Activated naive CD4-positive, alpha-beta T cell treated with anti-CD3 and anti-CD28 coated beads for 36 hours (primary cell): ENCODE measurements around the gene LIN7A. TPM values are rescaled to one million over a fixed set of nuclear protein-coding genes. Genes with fewer than 3 reads are reported as not detected.
"Not testable (repeated sequence)": the region's sequence is repeated elsewhere in the genome, so short reads cannot be mapped to it uniquely, and the experiment has no call there.

Experiments
- CTCF ChIA-PET: fragments of 350-600 bp; sonication (Branson Sonifier 250); formaldehyde crosslinking; loops from one replicate; lab custom pipeline; 2021; ENCODE audit warnings: antibody characterized with exemption; lab: Charles Lee
- DNase-seq: peaks from one replicate; pipeline ENCODE4 v3.0.0-alpha.2; 2020
- H3K27ac Mint-ChIP-seq: one replicate; pipeline ENCODE4 v1.8.0; 2021; ENCODE audit warnings: mild to moderate bottlenecking, mixed read lengths
- H3K27me3 Mint-ChIP-seq: one replicate; pipeline ENCODE4 v1.8.0; 2021; ENCODE audit warnings: low read depth, mixed read lengths
- H3K36me3 Mint-ChIP-seq: one replicate; pipeline ENCODE4 v1.8.0; 2021; ENCODE audit warnings: low read depth, mixed read lengths
- H3K4me1 Mint-ChIP-seq: one replicate; pipeline ENCODE4 v1.8.0; 2021; ENCODE audit warnings: low read depth, mixed read lengths
- H3K4me3 Mint-ChIP-seq: one replicate; pipeline ENCODE4 v1.8.0; 2021; ENCODE audit warnings: mild to moderate bottlenecking, moderate library complexity, mixed read lengths
- H3K9me3 Mint-ChIP-seq: one replicate; pipeline ENCODE4 v1.8.0; 2021; ENCODE audit warnings: mixed read lengths
- intact Hi-C: fragments of 100-400 bp; cut with micrococcal nuclease; formaldehyde crosslinking; loops from one replicate; pipeline ENCODE4 v1.15.1; 2023
- total RNA-seq, 2 experiments: library from RNA; stranded (reverse); gene quantifications; one replicate each; pipeline ENCODE4 v1.2.3, GENCODE V29; 2021

The LIN7A gene
- total RNA-seq, 2 experiments from 2014 or later = not detected

DNA sequence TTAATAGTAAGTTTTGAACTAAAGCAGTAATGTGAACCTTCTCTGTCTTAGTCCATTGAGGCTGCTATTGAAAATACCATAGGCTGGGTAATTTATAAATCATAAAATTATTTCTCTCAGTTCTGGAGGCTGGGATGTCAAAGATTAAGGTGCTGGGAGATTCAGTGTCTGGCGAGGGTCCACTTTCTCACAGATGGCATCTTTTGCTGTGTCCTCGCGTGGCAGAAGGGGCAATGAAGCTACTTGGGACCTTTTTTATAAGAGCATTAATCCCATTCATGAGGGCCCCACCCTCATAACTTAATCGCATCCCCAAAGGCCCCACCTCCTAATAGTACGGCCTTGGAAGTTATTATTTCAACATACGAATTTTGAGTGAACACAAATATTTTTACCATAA is 28.4 kb downstream of the LIN7A start:
- no peaks in the 10 kb centered on the region for H3K27me3 Mint-ChIP-seq
- H3K36me3 Mint-ChIP-seq = no peaks in the 10 kb centered on the region
- no peak for DNase-seq
- no peaks in the 10 kb centered on the region for H3K4me1 Mint-ChIP-seq
- CTCF ChIA-PET = no interaction called here
- peaks cover 2% of the 10 kb centered on the region for H3K9me3 Mint-ChIP-seq
- H3K27ac Mint-ChIP-seq = no peak overlapping the region
- intact Hi-C loops = no loop called here
- H3K4me3 Mint-ChIP-seq = no peak overlapping the region

DNA sequence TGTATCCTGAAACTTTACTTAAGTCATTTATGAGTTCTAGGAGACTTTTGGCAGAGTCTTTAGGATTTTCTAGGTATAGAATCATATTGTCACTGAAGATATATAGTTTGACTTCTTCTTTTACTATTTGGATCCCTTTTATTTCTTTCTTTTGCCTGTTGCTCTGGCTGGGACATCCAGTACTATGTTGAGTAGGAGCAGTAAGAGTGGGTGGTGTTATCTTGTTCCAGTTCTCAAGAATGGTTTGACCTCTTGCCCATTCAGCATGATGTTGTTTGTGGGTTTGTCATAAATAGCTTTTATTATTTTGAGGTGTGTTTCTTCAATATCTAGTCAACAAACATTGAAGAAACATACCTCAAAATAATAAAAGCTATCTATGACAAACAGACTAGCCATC is 35.0 kb downstream of the LIN7A start:
- H3K36me3 Mint-ChIP-seq = no peaks in the 10 kb centered on the region
- peaks cover 3% of the 10 kb centered on the region for H3K9me3 Mint-ChIP-seq
- H3K27ac Mint-ChIP-seq = no peak overlapping the region
- CTCF ChIA-PET = no interaction called here
- H3K4me1 Mint-ChIP-seq = no peaks in the 10 kb centered on the region
- no peak for DNase-seq
- H3K4me3 Mint-ChIP-seq = no peak overlapping the region
- H3K27me3 Mint-ChIP-seq = no peaks in the 10 kb centered on the region
- intact Hi-C loops = no loop called here

DNA sequence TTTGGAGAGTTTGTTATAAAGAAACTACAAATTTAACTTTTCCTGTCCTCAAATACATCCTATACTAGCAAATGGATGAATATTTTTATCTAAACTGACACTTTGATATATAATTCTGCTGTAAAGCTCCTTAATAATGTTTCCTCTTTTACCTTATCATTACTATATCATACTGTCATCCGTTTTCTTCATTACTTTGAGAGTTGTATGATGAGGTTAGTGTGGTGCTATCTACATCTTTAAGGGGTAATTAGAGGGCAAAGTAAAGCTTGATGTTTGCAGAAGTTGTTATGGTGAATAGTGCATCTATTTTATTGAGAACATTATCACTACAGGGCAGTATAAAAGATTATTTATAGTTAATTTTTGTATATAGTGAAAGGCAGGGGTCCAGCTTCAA is 36.1 kb downstream of the LIN7A start:
- no peaks in the 10 kb centered on the region for H3K4me1 Mint-ChIP-seq
- CTCF ChIA-PET = no interaction called here
- H3K4me3 Mint-ChIP-seq = no peak overlapping the region
- H3K9me3 Mint-ChIP-seq = peaks cover 3% of the 10 kb centered on the region
- intact Hi-C loops = no loop called here
- DNase-seq = no peak
- no peaks in the 10 kb centered on the region for H3K36me3 Mint-ChIP-seq
- no peaks in the 10 kb centered on the region for H3K27me3 Mint-ChIP-seq
- no peak overlapping the region for H3K27ac Mint-ChIP-seq

DNA sequence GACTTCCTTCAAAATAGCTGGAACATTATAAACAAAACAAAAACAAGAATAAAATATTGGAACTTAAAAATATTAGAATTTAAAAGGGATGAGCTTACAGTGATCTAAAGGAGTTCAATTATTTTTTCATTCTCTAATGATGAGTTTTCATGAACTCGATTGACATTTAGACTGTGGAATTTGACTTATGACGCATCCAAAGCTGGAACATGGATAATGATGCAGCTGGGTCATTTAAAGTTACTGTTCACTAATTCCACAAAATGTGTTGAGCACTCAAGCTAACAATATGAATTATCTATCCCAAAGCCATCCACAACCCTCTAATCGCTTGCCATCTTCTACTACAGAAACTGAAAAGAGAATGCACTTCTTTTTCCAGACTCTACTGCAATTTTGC is 42.5 kb downstream of the LIN7A start:
- H3K27ac Mint-ChIP-seq = no peak overlapping the region
- CTCF ChIA-PET = no interaction called here
- no peak for DNase-seq
- intact Hi-C loops = no loop called here
- H3K27me3 Mint-ChIP-seq = no peaks in the 10 kb centered on the region
- no peak overlapping the region for H3K4me3 Mint-ChIP-seq
- H3K36me3 Mint-ChIP-seq = no peaks in the 10 kb centered on the region
- peaks cover 8% of the 10 kb centered on the region for H3K9me3 Mint-ChIP-seq
- H3K4me1 Mint-ChIP-seq = no peaks in the 10 kb centered on the region

DNA sequence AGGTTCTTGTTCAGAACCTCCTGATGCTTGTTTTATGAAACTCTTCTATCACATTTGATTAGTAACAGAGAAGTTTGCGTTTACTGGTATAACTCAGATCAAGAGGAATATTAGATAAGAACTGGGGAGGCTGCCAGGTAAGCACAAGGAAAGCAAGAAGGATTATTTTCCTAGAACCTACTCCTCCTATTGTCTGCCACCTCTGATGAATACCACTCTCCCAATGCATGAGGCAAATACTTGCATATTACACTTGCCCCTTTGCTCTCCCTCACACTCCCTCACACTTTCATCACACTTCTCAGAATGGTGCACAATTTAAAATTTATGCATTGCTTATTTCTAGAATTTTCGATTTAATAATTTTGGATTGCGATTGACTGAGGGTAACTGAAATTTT is 43.6 kb downstream of the LIN7A start:
- CTCF ChIA-PET = no interaction called here

DNA sequence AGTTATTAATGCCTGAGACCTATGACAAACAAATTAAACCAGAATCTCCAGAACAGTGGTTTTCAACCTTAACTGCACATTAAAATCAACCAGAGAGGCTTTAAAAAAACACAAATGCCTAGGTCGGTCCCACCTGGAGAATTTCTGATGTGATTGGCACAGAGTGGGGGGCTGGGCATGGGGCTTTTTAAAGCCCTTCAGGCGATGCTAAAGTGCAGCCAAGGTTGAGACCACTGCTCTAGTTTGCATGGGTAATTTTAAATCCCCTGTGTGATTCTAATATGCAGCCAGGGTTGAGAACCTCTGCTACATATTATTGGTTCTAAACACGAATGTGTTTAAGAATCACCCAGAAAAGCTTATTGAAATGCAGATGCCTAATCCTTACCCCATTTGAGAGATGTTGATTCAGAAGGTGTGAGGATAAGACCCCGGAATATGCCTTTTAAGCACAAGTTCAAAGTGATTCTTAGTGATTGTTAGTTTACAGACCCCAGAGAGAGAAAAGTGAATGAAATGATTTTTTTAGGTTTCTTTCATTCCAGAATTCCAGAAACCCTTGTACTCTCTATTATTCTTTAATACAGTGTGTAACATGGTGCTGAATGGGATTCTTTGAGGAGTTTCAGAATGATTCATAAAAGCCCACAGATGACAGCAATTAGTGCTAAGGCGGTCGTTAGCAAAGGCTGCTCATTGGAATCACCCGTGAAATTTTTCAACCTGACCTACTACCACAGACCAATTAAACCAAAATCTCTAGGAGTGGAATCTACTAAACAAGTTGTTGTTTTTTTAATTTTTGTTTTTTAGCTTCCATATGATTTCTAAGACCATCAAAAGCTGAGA is 44.9 kb downstream of the LIN7A start:
- intact Hi-C loops = no loop called here
- Mint-ChIP-seq H3K36me3 (no peaks in the 10 kb centered on the region), H3K4me3 (no peak overlapping the region), H3K27me3 (no peaks in the 10 kb centered on the region), H3K27ac (no peak overlapping the region), H3K9me3 (peaks cover 5% of the 10 kb centered on the region), H3K4me1 (no peaks in the 10 kb centered on the region)
- DNase-seq = no peak
- CTCF ChIA-PET = no interaction called here

More for the DNA sequence above, 43.6 kb downstream of the LIN7A start:
- Mint-ChIP-seq H3K9me3 (peaks cover 5% of the 10 kb centered on the region), H3K27me3 (no peaks in the 10 kb centered on the region), H3K36me3 (no peaks in the 10 kb centered on the region), H3K4me1 (no peaks in the 10 kb centered on the region), H3K4me3 (no peak overlapping the region), H3K27ac (no peak overlapping the region)
- no peak for DNase-seq
- intact Hi-C loops = no loop called here

DNA sequence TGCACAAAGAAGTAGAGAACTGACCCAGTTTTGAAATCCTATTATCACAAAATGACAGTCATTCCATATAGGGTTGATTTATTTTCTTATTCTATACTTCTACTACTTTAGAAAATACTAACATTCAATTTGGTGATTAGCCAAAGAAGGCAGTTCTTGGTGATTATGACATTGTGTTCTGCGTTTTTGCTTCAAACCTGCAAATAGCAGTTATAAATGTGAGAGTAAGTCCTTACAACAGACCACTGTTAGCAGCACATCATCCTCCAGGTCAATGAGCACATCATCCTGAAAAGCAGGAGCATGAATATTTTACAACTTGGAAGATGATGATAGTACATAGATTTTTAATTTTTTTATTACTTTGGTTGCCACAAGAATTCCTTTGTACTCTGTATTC is 53.1 kb downstream of the LIN7A start:
- no peak overlapping the region for H3K27ac Mint-ChIP-seq
- H3K36me3 Mint-ChIP-seq = no peaks in the 10 kb centered on the region
- no peak for DNase-seq
- H3K4me3 Mint-ChIP-seq = no peak overlapping the region
- CTCF ChIA-PET = interaction anchor here (0.6 kb wide), 1 partner anchor 325 kb away, joined by 3 read pairs; no protein-coding TSS in a partner anchor
- H3K27me3 Mint-ChIP-seq = no peaks in the 10 kb centered on the region
- intact Hi-C loops = no loop called here
- H3K9me3 Mint-ChIP-seq = peaks cover 2% of the 10 kb centered on the region
- H3K4me1 Mint-ChIP-seq = no peaks in the 10 kb centered on the region

DNA sequence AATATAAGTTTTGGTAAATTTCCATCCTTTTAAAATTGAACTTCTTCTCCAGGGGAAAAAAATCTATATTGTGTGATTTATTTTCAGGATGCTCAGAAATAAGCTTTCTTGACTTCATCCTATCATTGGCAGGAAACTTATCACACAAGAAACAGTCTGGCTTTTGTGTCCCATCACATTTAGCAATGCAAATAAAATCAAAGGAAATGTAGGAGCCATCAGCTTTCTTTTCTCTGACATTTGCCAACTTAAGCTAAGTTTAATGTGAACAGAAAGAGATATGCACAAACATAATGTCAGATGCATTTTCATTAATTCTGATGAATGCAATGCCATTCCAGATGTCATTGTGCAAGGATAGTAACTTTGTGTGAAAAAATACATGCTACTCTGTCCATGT is 56.6 kb downstream of the LIN7A start:
- intact Hi-C loops = no loop called here
- Mint-ChIP-seq H3K36me3 (no peaks in the 10 kb centered on the region), H3K27ac (no peak overlapping the region), H3K4me1 (no peaks in the 10 kb centered on the region), H3K27me3 (no peaks in the 10 kb centered on the region), H3K9me3 (peaks cover 6% of the 10 kb centered on the region), H3K4me3 (no peak overlapping the region)
- no peak for DNase-seq
- CTCF ChIA-PET = no interaction called here

DNA sequence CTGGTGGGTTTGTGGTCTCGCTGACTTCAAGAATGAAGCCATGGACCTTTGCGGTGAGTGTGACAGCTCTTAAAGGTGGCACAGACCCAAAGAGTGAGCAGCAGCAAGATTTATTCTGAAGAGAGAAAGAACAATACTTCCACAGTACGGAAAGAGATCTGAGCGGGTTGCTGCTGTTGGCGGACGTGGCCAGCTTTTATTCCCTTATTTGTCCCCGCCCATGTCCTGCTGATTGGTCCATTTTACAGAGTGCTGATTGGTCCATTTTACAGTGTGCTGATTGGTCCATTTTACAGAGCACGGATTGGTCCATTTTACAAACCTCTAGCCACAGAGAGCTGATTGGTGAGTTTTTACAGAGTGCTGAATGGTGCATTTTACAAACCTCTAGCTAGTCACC is 59.3 kb downstream of the LIN7A start:
- H3K9me3 Mint-ChIP-seq, H3K27me3 Mint-ChIP-seq, CTCF ChIA-PET, H3K36me3 Mint-ChIP-seq, H3K27ac Mint-ChIP-seq, intact Hi-C loops, H3K4me3 Mint-ChIP-seq, H3K4me1 Mint-ChIP-seq, DNase-seq: not testable (repeated sequence)

DNA sequence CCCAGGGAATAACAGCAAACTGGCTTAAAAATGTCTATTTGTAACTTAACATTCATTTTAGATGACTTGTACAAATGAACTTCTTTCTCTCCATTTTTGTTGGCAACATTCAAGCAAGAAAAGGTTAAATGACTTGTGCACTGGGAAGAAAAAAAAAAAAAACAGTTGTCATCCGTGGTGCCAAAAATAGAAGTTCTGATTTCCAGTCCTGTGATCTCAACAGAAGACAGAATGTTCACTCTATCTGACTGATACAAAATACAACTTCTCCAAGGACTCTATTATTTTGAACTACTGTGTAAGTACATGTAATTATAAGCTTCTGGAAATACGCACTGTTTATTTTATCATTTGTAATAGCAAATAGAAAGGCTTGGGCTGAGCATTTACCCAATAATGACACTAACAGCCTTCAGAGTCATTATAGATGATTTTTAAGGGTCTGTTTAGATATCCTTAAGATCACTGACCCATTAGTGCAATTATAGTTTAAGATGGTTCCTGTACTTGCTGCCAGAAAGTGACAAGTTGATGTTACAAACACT is 59.9 kb downstream of the LIN7A start:
- peaks cover 4% of the 10 kb centered on the region for H3K9me3 Mint-ChIP-seq
- no peak overlapping the region for H3K27ac Mint-ChIP-seq
- CTCF ChIA-PET = no interaction called here
- no peaks in the 10 kb centered on the region for H3K27me3 Mint-ChIP-seq
- no peak for DNase-seq
- no peaks in the 10 kb centered on the region for H3K4me1 Mint-ChIP-seq
- intact Hi-C loops = no loop called here
- H3K36me3 Mint-ChIP-seq = no peaks in the 10 kb centered on the region
- no peak overlapping the region for H3K4me3 Mint-ChIP-seq

DNA sequence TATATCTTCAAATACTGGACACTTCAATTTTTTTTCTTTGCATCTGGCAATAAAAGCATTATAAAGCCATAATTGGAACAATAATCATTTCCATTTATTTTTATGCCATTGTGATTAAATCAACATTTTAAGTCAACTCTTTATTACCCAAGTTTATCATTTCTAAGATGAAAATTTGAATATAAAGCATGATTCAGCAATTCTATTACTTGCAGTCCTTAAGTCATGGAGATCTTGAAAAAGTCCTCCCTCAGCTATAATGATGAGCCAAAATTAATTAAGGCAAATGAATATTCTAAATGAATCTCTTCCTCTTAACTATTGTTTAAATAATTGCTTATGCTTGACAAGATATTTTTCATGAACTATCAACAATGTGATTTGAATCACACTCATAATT is 65.7 kb downstream of the LIN7A start:
- H3K4me3 Mint-ChIP-seq = no peak overlapping the region
- no peak for DNase-seq
- H3K4me1 Mint-ChIP-seq = no peaks in the 10 kb centered on the region
- H3K9me3 Mint-ChIP-seq = no peaks in the 10 kb centered on the region
- intact Hi-C loops = no loop called here
- H3K27me3 Mint-ChIP-seq = no peaks in the 10 kb centered on the region
- no peak overlapping the region for H3K27ac Mint-ChIP-seq
- H3K36me3 Mint-ChIP-seq = no peaks in the 10 kb centered on the region
- CTCF ChIA-PET = interaction anchor here (0.9 kb wide), 1 partner anchor 11 kb away, joined by 3 read pairs; no protein-coding TSS in a partner anchor

DNA sequence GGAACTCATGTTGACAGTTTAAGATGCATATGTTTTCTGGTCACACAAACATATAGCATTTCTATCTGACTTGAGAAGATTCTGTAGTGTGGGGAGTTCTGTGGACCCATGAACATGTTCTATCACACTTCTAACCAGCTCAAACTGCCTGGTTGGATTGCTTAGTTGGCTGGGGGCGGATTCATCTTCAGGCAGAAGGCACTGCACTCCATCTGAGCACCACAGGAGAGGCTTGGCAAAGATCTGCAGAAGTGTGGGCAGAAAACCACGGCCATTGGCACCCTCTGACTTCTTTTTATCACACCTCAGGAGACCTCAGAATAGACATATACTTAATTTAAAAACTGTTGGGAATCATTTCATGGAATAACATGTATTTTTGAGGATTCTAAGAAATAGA is 68.5 kb downstream of the LIN7A start:
- peaks cover 6% of the 10 kb centered on the region for H3K9me3 Mint-ChIP-seq
- H3K27ac Mint-ChIP-seq = no peak overlapping the region
- H3K4me1 Mint-ChIP-seq = no peaks in the 10 kb centered on the region
- CTCF ChIA-PET = no interaction called here
- H3K36me3 Mint-ChIP-seq = no peaks in the 10 kb centered on the region
- H3K27me3 Mint-ChIP-seq = no peaks in the 10 kb centered on the region
- DNase-seq = no peak
- intact Hi-C loops = no loop called here
- H3K4me3 Mint-ChIP-seq = no peak overlapping the region

DNA sequence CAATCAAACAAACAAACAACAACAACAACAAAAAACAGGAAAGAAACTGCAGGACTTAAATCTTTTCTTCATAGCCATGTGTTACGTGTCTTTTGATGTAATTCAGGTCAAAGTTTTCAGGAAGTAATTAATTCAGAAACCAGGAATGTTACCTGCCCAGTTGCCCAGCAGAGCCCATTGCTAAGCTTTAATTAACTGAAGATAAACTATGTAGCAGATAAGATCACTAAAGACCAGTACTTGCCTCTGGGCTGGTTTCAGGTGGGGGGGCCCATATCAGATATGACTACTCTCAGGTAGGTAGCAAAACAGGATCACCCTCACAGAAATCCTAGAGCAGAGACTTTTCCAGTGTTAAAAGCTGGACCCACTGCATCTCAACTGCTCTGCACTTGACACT is 69.2 kb downstream of the LIN7A start:
- H3K4me1 Mint-ChIP-seq = no peaks in the 10 kb centered on the region
- no peaks in the 10 kb centered on the region for H3K27me3 Mint-ChIP-seq
- no peak for DNase-seq
- H3K9me3 Mint-ChIP-seq = peaks cover 6% of the 10 kb centered on the region
- no peaks in the 10 kb centered on the region for H3K36me3 Mint-ChIP-seq
- no peak overlapping the region for H3K27ac Mint-ChIP-seq
- CTCF ChIA-PET = no interaction called here
- H3K4me3 Mint-ChIP-seq = no peak overlapping the region
- intact Hi-C loops = no loop called here
